NCI-H187 (cell line): Measurements from ENCODE around the gene POLR3E.
"Not testable (repeated sequence)": the region's sequence is repeated elsewhere in the genome, so short reads cannot be mapped to it uniquely, and the experiment has no call there.

Experiments used
- DNase-seq, 2 experiments: peaks; one replicate each; lab custom pipeline; 2025; lab: John Stamatoyannopoulos, UW

The POLR3E gene

DNA sequence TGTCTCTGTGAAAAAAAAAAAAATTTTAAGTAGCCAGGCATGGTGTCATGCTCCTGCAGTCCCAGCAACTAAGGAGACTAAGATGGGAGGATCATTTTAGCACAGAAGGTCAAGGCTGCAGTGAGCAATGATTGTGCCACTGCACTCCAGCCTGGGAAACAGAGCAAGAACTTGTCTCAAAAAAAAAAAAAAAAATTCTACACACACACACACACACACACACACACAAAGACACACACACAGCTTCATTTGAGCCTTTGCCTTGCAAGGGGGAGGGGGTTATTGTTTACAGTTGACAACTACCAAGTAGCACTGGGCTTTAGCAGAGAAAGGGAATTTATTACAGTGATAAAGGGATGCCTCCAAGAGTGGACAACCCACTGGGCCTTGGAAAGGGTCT, 4.9 kb upstream of the POLR3E start:
- DNase-seq: no peak

- no peak for DNase-seq
Measured at GRCh38 chr16:22293137-22294106, 3.8 kb upstream of the POLR3E start.

DNA sequence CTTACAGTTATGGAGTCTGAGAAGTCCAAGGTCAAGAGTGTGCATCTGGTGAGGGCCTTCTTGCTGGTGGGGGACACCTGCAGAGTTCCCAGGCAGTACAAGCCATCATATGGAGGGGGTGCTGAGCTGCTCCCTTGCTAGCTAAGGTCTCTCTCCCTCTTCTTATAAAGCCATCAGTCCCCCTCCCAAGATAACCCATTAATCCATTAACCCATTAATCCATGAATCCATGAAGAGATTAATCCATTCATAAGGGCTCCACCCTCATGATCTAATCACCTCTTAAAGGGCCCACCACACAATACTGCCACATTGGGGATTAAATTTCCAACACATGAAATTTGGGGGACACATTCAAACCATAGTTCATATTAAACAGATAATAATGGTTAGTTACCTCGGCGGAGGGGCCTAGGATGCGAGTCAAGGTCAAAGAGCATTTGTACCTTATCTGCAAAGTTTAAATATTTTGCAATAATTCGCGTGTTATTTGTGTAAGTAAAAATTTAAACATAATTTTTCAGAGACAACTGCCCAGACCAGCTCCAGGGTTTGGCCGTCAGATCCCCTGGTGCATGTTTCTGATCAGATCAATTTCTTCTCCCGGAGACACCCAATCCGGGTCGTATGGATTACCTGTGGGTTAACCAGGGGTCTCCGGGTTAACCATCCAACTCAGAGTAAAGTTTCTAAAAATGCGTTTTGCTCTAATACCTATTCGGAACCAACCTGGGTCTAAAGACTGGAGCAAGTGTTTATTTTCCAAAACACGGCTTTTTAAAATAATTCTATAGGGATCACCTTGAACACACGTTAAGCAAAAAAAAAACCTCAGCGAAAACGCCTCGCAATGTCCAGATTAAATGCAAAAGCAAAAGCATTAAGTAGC, 740 bp upstream of the POLR3E start:
- DNase-seq: no peak

DNA sequence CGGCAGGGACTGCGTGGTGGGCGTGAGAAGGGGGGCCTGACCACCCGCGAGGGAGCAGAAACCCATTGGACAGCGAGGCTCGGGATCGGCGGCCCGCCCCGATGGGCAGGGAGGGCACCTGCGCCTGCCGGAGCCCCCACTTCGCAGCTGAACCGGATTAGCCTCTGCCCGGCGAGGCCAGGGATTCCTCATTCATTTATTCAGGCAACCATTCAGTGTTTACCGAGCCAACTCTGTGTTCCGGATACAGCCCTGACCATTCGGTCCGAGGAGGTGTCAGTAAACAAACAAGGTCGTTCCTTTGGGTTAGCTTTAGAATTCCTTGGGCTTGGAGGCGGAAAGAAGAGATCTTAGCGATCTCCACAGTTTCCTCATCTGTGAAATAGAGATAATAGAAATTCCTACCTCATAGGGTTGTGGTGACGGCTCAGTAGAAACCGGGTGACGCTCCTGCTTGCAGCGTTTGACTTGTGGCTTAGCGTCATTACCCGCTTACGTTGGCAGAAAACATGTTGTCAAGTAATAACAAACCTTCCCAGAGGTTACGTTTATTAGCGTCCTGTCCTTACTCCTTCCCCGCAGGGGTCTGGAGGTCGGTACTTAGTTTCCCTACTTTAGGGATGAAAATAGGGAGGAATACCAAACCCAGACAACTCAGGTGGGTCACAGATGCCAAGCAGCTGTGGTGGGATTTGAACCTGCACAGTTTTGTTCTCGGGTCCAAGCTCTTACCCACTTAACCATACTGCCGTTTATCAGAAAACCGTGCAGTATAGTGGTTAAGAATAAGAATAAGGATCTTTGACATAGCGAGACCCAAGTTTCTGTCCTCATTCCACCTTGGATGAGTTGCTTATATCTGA, 893 bp downstream of the POLR3E start:
- peak in 1 of 2 experiments; percentile 10 for DNase-seq

DNA sequence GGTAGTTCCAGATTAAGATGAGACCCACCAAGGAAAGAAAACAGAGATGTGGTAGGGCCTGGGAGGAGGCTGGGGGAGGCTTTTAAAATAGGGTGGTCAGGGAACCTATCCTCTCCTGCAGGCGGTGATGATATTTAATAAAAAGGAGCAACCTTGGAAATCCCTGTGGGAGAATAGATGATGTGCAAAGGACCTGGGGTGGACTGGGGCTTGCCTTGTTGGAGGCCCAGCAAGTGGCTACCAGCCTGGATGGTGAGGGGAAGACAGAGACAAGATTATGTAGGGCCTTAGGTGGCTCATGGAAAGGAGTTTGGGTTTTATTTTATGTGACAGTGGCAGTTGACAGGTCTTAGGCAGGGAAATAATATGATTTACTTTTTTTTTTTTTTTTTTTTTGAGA, 1.8 kb downstream of the POLR3E start:
- DNase-seq: no peak

- DNase-seq: no peak
Measured at GRCh38 chr16:22300427-22301071, 3.3 kb downstream of the POLR3E start.

- DNase-seq: not testable (repeated sequence)
Measured at GRCh38 chr16:22301423-22301822, 4.2 kb downstream of the POLR3E start.

DNA sequence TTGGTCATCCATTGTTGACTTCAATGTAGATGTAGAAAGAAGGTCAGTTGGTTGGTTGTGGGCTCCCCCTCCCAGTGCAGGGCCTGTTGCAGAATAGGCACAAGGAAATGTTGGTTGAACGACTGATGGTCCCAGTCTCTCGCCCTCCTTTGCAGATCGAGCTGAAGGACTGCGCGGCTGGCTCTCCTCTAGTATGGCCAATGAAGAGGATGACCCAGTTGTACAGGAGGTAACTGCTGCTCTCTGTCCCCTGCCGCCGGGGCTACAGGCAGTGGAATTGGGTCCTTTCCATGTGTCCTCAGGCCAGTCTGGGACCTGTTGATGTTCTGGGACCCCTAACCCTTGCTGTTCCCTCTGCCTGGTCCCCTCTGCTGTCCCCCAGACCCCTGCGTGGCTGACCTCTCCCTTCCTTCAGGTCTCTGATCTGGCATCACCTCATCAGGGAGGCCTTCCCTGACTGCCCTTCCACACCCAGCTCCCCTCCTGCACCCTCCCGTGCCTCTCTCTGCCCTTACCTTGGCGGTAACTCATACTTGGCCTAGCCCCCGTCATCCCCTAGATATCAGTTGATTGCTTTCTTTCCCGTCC, 5.7 kb downstream of the POLR3E start:
- no peak for DNase-seq

GRCh38 chr16:22304411-22304810, 7.2 kb downstream of the POLR3E start:
- DNase-seq: no peak

DNA sequence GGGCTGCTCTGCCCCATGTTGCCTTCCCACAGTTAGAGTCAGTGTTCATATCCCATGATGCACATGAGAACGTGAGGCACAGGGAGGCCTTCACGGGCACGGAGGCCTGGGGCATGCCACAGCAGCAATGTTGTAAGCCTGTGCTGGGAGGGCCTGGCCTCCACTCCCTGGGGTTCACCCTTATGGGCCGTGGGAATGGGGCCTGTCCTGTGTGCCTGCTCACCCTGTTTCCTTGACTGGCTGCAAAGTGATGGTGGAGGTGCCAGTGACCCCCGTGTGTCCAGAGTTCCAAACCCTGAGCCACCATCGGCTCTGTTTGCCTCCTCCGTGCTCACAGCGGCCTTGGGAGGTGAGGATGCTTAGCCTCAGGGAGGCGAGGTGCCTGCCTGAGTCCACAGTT, 9.6 kb downstream of the POLR3E start:
- no peak for DNase-seq

- no peak for DNase-seq
Measured at GRCh38 chr16:22307838-22308237, 10.6 kb downstream of the POLR3E start.

GRCh38 chr16:22308824-22309520, 11.8 kb downstream of the POLR3E start:
- DNase-seq: no peak

- no peak for DNase-seq
Measured at GRCh38 chr16:22311520-22311919, 14.3 kb downstream of the POLR3E start.

DNA sequence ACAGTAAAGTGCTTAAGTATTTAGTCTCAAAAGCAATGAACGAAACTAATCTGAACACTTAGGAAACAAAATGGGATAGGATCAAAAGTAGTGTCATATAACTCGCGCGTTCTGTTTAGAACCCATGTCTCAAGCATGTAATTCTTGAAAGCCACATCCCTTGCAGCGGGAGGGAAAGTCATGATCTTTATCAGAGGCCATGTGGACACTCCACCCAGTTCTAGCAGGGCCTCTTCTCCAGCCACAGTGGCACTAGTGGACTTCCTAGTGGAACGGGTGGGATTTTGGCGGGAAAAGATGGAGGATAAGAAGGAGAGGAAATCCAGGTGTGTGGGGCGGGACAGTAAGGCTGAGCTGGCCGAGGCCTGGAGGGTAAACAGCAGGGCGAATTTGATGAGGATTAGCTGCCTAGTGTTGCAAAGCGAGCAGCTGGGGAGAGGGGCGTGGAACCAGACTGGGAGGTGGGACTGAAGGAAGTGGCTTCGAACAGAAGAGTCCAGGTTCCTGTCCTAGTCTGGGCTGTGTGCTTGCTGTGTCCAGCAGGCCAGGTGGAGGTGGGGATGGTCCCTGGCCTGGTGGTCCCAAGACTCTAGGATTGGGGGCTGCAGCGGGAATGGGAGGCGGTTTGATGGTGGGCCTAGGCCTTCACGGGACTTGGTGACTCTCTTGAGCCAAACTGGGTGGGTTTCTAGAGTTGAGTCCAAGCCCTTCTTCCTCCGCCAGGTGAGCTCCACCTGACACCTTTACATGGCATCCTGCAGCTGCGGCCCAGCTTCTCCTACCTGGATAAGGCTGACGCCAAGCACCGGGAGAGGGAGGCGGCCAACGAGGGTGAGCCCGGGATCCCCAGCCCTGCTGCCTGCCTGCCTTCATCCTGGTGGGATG, 15.9 kb downstream of the POLR3E start:
- no peak for DNase-seq

GRCh38 chr16:22313876-22314470, 16.8 kb downstream of the POLR3E start:
- DNase-seq: no peak

- DNase-seq: no peak
Measured at GRCh38 chr16:22314661-22315626, 17.7 kb downstream of the POLR3E start.

- DNase-seq: no peak
Measured at GRCh38 chr16:22315979-22316378, 18.8 kb downstream of the POLR3E start.

DNA sequence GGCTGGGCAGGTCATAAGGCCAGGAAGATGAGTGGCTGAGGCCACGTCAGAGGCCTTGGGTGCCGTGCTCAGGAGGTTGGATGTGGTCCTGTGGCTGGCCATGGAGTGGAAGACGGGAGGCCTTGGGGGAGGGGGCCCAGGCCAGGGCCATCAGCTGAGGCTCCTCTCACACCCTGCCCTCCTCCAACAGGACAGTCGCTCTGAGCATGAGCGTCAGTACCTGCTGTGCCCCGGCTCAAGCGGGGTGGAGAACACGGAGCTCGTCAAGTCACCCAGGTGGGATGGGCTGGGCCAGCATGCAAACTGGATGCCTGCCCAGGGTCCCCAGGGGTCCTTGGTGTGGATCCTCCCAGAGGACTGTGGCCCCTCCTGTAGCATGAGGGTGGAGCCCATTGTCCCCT, 19.2 kb downstream of the POLR3E start:
- DNase-seq: no peak
